ENCODE results near the gene ALCAM.
"Not testable (repeated sequence)": the region's sequence is repeated elsewhere in the genome, so short reads cannot be mapped to it uniquely, and the experiment has no call there.

ALCAM gene

DNA sequence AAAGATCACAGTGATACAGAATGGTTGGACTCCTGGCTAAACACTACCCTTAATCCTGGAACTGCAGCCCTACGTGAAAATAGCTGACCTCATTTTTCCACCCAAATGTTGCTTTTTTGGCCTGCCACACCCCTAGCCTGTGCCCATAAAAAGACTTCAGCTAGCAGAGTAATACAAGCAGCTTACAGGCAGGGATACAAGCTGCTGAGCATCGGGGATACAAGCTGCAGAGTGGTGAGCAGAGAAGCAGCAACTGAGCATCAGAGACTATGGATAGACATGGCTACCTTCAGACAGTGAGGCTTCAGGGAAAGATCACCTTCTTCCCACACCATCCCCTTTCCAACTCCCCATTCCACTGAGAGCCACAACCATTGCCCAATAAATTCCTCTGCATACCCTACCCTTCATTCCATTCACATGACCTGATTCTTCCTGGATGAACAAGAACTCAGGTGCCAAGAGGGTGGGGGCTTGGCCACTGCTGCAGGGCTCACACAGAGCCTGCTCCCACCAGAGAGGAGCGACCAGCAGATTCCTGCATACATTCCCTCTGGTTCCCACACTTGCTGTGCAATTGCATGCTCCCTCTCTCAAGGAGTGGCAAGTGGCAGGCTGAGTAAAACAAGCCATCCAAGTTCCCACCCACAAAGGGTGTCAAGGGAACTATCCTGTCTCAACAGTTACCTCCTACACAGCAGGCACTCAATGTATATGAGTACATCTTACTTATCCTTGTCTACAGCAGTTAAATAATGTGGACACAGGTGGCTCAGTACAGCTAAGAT, 217.5 kb downstream of the ALCAM start:
- DNase-seq (ENCODE audit: low read depth, low spot score) = no peak

- no peak for DNase-seq (ENCODE audit: low read depth, low spot score)
Measured at GRCh38 chr3:105593315-105593714, 226.6 kb downstream of the ALCAM start.

DNA sequence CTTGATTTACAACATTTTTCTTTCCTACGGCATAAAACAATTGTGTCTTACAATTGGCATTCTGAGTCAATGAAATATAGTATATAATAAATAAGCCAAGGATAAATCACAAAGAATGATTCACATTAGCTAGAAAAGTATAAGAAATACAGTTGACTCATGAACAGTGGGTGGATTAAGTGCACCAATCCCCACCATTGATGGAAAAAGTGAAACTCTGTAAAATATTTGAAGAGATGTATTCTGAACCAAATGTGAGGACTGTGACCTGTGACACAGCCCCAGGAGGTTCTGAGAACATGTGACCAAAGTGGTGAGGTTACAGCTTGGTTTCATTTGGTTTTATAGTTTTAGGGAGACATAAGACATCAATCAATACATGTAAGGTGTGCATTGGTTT, 227.5 kb downstream of the ALCAM start:
- no peak for DNase-seq (ENCODE audit: low read depth, low spot score)

GRCh38 chr3:105598042-105598796, 231.5 kb downstream of the ALCAM start:
- DNase-seq (ENCODE audit: low read depth, low spot score) = peak; percentile 88

DNA sequence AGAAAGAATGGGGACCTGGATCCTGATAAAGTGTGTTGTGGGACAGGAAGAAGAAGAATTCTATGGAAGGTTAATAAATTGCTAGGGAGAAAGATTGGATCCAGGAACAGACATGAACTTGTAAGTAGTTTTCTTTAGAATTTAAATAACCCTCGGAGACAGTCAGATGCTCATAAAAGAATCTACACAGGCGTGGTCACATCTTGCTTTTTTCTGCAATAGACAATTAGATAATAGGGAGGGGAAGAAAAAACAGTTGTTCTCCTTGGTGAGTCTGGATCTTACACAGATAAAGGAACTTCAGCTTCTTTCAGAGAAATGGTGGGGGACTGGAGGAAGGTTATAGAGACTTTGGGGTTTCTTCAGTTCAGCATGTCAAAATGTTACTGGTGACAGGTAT, 232.6 kb downstream of the ALCAM start:
- DNase-seq (ENCODE audit: low read depth, low spot score) = no peak

GRCh38 chr3:105601756-105602155, 235.0 kb downstream of the ALCAM start:
- DNase-seq (ENCODE audit: low read depth, low spot score) = not testable (repeated sequence)

- not testable (repeated sequence) for DNase-seq (ENCODE audit: low read depth, low spot score)
Measured at GRCh38 chr3:105602286-105602685, 235.6 kb downstream of the ALCAM start.

DNA sequence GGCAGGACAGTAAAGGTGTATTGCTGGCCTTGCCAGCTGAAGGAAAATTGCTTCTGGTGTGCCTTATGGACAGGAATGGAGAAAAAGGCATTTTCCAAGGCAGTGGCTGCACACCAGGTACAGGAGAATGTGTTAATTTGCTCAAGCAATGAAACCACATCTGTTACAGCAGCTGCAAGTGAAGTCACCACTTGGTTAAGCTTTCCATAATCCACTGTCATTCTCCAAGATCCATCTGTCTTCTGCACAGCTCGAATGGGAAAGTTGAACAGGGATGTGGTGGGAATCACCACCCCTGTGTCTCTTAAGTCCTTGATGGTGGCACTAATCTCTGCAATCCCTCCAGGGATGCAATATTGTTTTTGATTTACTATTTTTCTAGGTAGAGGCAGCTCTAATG, 236.8 kb downstream of the ALCAM start:
- DNase-seq (ENCODE audit: low read depth, low spot score) = not testable (repeated sequence)

DNA sequence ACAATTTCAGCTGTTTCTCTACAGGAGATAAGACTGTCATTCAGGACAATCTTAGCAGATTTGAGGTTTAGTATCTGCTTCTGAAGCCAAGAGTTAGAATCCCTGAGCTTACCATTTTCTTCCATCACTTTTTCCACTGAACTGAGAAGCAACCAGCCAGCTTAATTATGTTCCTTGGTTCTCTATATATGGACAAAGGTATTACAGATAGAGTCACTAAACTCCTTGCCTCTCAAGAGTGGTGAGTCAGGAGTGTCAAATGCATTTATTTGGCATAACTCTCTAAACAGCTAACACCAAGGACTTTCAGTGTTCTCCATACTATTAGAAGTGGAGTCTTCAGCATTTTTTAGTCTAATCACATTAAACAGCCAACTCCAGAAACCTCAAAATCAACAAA, 239.3 kb downstream of the ALCAM start:
- DNase-seq (ENCODE audit: low read depth, low spot score) = peak; percentile 68

- DNase-seq (ENCODE audit: low read depth, low spot score) = no peak
Measured at GRCh38 chr3:105608623-105609022, 241.9 kb downstream of the ALCAM start.

GRCh38 chr3:105610473-105610872, 243.8 kb downstream of the ALCAM start:
- no peak for DNase-seq (ENCODE audit: low read depth, low spot score)

DNA sequence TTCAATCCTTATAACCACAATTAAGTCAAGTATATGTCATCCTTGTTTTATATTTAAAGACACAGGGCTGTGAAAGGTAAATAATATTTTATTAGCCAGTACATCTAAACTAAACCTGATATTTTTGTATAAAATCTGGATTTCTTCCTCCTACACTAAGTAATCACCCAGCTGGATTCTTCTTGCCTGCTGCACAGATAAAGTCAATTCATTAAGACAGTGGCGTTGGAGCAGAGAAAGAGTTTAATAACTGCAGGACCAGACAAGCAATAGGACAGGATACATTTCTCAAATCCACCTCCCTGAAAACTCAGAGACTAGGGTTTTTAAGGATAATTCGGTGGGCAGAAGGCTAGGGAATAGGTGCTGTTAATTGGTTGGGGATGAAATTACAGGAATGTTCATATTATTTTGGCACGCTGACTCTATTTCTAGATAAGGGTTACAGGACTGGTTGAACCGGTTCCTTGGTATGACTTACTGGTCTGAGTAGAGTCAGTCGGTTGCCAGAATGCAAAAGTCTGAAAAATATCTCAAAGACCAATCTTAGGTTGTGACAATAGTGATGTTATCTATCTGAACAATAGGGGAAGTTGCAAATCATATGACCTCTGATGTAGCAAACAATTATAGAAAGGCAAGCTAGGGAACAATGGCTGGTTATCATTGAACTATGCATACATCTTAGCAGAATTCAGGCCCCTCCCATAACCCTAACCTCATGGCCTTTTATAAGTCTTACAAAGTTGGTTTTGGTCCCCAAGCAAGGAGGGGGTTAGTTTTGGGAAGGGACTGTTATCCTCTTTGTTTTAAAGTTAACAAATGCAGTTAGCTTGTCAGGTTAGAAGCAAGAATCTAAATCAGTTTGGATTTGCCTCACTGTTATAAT, 244.8 kb downstream of the ALCAM start:
- no peak for DNase-seq (ENCODE audit: low read depth, low spot score)

- peak; percentile 18 for DNase-seq (ENCODE audit: low read depth, low spot score)
Measured at GRCh38 chr3:105613120-105613519, 246.4 kb downstream of the ALCAM start.

- peak; percentile 28 for DNase-seq (ENCODE audit: low read depth, low spot score)
Measured at GRCh38 chr3:105614288-105615030, 247.8 kb downstream of the ALCAM start.

DNA sequence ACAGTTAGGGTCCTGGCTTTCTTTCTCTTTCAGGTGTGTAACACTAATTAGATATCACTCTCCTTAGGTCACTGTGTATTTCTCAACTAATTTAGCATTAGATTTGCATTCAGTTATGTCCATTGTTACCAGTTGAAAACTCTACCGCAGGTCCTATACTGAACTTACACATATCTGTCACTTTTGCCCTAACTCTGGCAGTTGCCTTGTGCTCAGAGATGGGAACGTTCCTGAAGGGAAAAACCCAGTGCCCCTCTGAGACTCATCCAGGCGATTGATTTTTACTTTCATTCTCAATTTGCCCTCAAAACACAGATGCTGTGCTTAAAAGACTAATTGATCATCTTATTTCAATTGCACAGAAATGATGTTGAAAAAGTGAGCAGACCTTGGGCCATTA, 249.1 kb downstream of the ALCAM start:
- no peak for DNase-seq (ENCODE audit: low read depth, low spot score)

GRCh38 chr3:105616374-105617121, 249.8 kb downstream of the ALCAM start:
- no peak for DNase-seq (ENCODE audit: low read depth, low spot score)

- DNase-seq (ENCODE audit: low read depth, low spot score) = peak; percentile 57
Measured at GRCh38 chr3:105618556-105618955, 251.8 kb downstream of the ALCAM start.

- no peak for DNase-seq (ENCODE audit: low read depth, low spot score)
Measured at GRCh38 chr3:105619651-105620050, 252.9 kb downstream of the ALCAM start.

GRCh38 chr3:105620236-105620635, 253.5 kb downstream of the ALCAM start:
- no peak for DNase-seq (ENCODE audit: low read depth, low spot score)

- DNase-seq (ENCODE audit: low read depth, low spot score) = no peak
Measured at GRCh38 chr3:105622169-105622568, 255.5 kb downstream of the ALCAM start.
